Chondrocyte (in vitro differentiated cells): Measurements from ENCODE around the gene S100P. TPM values are rescaled to one million over a fixed set of nuclear protein-coding genes. Genes with fewer than 3 reads are reported as not detected.

ENCODE experiments used
- DNase-seq: peaks from one replicate; pipeline ENCODE4 v3.0.0; 2021; ENCODE audit warnings: mixed read lengths, low spot score
- H3K27ac Mint-ChIP-seq: one replicate; pipeline ENCODE4 v1.8.0; 2021; ENCODE audit warnings: mild to moderate bottlenecking, moderate library complexity, mixed read lengths; ENCODE audit not compliant: unreplicated experiment
- H3K27me3 Mint-ChIP-seq: 2 replicates; pipeline ENCODE4 v1.8.0; 2021; ENCODE audit warnings: low read depth, mixed read lengths
- H3K36me3 Mint-ChIP-seq: 2 replicates; pipeline ENCODE4 v1.8.0; 2021; ENCODE audit warnings: low read depth, mixed read lengths
- H3K4me1 Mint-ChIP-seq: 2 replicates; pipeline ENCODE4 v1.8.0; 2021; ENCODE audit warnings: low read depth, mild to moderate bottlenecking, mixed read lengths
- H3K4me3 Mint-ChIP-seq: one replicate; pipeline ENCODE4 v1.8.0; 2021; ENCODE audit warnings: mild to moderate bottlenecking, moderate library complexity, mixed read lengths; ENCODE audit not compliant: unreplicated experiment
- H3K9me3 Mint-ChIP-seq: 2 replicates; pipeline ENCODE4 v1.8.0; 2021; ENCODE audit warnings: low read depth, mixed read lengths
- total RNA-seq: library from RNA; stranded (reverse); gene quantifications from 3 replicates; pipeline ENCODE4 v1.2.1, GENCODE V29; 2021
- TF ChIP-seq, protein P1 (sequence below): fragments of 200-600 bp; sonication (generic); IDR thresholded peaks from 2 replicates; pipeline ENCODE4 v1.5.0; 2021; ENCODE audit warnings: antibody characterized with exemption, mild to moderate bottlenecking, moderate library complexity

S100P gene
- total RNA-seq, 1 donor from 2014 or later: 0.95 TPM

DNA sequence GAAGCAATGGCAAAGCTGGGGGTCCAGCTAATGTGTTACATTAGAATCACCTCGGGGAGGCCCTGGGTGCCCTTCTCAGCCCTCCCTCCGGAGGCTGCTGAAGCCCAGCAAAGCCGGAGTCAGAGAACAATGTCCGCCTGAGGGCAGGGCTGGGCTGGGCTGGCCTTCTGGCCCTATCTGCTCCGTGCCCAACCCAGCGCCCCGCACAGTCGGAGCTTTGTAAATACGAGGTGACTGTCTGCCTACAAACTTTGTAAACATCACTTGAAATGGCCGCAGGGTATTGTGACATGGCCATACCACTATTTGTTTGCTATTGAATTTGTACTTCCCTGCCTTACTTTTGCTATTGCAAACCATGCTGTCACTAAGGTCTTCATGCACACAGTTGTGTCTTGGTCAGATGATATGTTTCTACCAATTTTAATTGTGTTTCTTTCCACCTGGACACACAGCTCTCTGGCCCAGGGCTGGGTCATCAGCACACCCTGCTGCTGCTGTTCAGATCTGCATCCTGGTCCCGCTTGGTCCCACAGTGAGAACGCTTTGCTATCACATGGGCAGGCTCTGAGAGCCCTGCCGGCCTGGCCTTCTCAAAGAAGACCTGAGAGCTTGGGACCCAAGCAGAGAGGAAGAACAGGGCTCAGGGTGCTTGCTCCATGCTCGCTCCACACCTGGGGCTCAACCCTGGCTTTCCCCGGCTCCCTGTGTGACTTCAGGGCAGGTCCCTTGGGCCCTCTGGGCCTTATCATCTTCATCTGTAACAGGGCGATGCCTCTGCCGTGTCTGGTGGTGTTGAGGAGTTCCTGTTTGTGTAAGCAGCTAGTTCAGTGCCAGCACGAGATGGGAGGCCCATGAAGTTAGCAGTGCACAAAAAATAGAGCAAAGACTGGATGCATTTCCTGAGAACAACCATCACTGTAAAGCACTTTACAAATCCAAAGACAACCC lies 2.3 kb downstream of the S100P start:
- H3K27ac Mint-ChIP-seq: no peak overlapping the region
- no peak overlapping the region for H3K4me3 Mint-ChIP-seq
- no peaks in the 10 kb centered on the region for H3K9me3 Mint-ChIP-seq
- peaks cover 12% of the 10 kb centered on the region for H3K4me1 Mint-ChIP-seq
- peaks cover 2% of the 10 kb centered on the region for H3K36me3 Mint-ChIP-seq
- no peak for DNase-seq
- TF ChIP-seq, protein P1, sequence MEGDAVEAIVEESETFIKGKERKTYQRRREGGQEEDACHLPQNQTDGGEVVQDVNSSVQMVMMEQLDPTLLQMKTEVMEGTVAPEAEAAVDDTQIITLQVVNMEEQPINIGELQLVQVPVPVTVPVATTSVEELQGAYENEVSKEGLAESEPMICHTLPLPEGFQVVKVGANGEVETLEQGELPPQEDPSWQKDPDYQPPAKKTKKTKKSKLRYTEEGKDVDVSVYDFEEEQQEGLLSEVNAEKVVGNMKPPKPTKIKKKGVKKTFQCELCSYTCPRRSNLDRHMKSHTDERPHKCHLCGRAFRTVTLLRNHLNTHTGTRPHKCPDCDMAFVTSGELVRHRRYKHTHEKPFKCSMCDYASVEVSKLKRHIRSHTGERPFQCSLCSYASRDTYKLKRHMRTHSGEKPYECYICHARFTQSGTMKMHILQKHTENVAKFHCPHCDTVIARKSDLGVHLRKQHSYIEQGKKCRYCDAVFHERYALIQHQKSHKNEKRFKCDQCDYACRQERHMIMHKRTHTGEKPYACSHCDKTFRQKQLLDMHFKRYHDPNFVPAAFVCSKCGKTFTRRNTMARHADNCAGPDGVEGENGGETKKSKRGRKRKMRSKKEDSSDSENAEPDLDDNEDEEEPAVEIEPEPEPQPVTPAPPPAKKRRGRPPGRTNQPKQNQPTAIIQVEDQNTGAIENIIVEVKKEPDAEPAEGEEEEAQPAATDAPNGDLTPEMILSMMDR: no peak
- H3K27me3 Mint-ChIP-seq: no peaks in the 10 kb centered on the region

DNA sequence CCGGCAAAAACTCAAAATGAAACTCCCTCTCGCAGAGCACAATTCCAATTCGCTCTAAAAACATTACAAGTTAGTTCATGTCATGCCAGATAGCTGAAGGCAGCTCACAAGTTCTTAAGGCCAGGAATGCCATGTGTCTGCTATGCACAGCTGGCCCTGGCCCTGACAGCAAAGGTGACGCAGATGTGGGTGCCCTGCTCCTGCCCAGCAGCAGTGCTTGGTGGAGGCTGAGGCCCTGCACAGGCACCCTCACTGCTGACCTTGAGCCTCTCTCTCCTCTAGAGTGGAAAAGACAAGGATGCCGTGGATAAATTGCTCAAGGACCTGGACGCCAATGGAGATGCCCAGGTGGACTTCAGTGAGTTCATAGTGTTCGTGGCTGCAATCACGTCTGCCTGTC lies 2.9 kb downstream of the S100P start:
- no peak overlapping the region for H3K4me3 Mint-ChIP-seq
- TF ChIP-seq, protein P1: no peak
- H3K36me3 Mint-ChIP-seq: peaks cover 2% of the 10 kb centered on the region
- H3K27ac Mint-ChIP-seq: no peak overlapping the region
- DNase-seq: no peak
- H3K27me3 Mint-ChIP-seq: no peaks in the 10 kb centered on the region
- H3K9me3 Mint-ChIP-seq: no peaks in the 10 kb centered on the region
- peaks cover 12% of the 10 kb centered on the region for H3K4me1 Mint-ChIP-seq

DNA sequence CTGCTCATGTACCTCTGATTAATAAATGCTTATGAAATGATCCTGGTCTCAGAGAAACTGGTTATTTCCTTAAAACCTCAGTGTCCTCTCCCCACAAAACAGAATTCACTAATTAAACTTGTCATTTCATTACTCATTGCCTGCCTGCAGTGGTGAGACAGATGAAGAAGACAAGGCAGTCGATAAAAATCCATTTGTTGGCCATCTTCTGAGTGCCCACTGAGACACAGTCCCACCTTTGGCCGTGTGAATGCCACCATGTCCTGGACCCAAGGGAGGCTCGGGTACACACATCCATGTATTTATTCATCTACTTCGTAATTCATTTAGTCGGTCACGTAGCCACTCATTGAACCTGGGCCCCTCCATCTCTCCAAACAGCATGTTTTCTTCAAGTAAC lies 3.5 kb downstream of the S100P start:
- no peak overlapping the region for H3K4me3 Mint-ChIP-seq
- no peaks in the 10 kb centered on the region for H3K27me3 Mint-ChIP-seq
- no peaks in the 10 kb centered on the region for H3K9me3 Mint-ChIP-seq
- no peak overlapping the region for H3K27ac Mint-ChIP-seq
- peaks cover 2% of the 10 kb centered on the region for H3K36me3 Mint-ChIP-seq
- DNase-seq: no peak
- TF ChIP-seq, protein P1: no peak
- peaks cover 12% of the 10 kb centered on the region for H3K4me1 Mint-ChIP-seq

DNA sequence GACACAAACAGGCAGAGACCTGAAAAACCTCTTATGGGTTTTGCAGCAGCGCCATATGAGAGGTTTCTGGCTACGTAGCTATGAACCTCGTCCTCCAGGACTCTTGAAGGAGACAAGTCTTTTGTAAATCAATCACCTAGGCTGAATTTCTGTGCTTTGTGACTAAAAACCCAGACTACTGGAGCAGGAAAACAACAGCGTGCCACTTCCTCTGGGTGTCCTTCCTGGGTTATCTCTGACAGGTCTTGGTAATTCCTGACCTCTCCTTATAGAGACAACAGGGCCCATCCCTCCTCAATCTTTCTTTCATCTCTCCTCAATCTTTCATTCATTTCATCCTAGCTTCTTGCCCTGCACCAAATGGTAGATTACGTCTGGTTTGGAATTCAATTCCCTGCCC lies 5.7 kb downstream of the S100P start:
- peaks cover 11% of the 10 kb centered on the region for H3K4me1 Mint-ChIP-seq
- H3K27me3 Mint-ChIP-seq: no peaks in the 10 kb centered on the region
- no peak overlapping the region for H3K27ac Mint-ChIP-seq
- H3K9me3 Mint-ChIP-seq: peaks cover 11% of the 10 kb centered on the region
- H3K4me3 Mint-ChIP-seq: no peak overlapping the region
- no peak for DNase-seq
- H3K36me3 Mint-ChIP-seq: peaks cover 9% of the 10 kb centered on the region
- TF ChIP-seq, protein P1: no peak

DNA sequence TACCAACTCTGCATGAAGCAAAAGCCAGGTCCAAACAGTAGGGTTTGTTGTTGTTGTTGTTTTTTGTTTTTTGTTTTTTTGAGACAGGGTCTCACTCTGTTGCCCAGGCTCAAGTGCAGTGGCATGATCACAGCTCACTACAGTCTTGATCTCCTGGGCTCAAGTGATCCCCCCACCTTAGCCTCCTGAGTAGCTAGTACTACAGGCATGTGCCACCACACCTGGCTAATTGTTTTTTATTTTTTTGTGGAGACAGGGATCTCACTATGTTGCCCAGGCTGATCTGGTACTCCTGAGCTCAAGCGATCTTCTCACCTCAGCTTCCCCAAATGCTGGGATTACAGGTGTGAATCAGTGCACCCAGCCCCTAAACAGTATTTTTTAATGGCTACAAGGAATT lies 6.2 kb downstream of the S100P start:
- Mint-ChIP-seq H3K27me3 (no peaks in the 10 kb centered on the region), H3K27ac (no peak overlapping the region), H3K36me3 (peaks cover 10% of the 10 kb centered on the region), H3K4me3 (no peak overlapping the region), H3K4me1 (peaks cover 13% of the 10 kb centered on the region), H3K9me3 (peaks cover 11% of the 10 kb centered on the region)
- DNase-seq: no peak
- TF ChIP-seq, protein P1: no peak
